Activated CD8-positive, alpha-beta memory T cell treated with anti-CD3 and anti-CD28 coated beads for 36 hours (primary cell): ENCODE measurements around the gene SLC51B. TPM values are rescaled to one million over a fixed set of nuclear protein-coding genes. Genes with fewer than 3 reads are reported as not detected.
"Not testable (repeated sequence)": the region's sequence is repeated elsewhere in the genome, so short reads cannot be mapped to it uniquely, and the experiment has no call there.

Experiments used
- CTCF ChIA-PET: fragments of 350-600 bp; sonication (Branson Sonifier 250); formaldehyde crosslinking; loops from one replicate; lab custom pipeline; 2021; ENCODE audit warnings: antibody characterized with exemption; lab: Charles Lee
- POLR2A ChIA-PET: fragments of 350-600 bp; sonication (Branson Sonifier 250); formaldehyde crosslinking; loops from one replicate; lab custom pipeline; 2021; ENCODE audit warnings: antibody characterized with exemption; lab: Charles Lee
- total RNA-seq, 2 experiments: library from RNA; stranded (reverse); gene quantifications; one replicate each; pipeline ENCODE4 v1.2.3, GENCODE V29; 2021

Gene SLC51B
- total RNA-seq, 2 experiments from 2014 or later, result not detected

GRCh38 chr15:65038428-65038827, 6.8 kb upstream of the SLC51B start:
- POLR2A ChIA-PET, result no interaction called here
- CTCF ChIA-PET, result no interaction called here

- POLR2A ChIA-PET, result no interaction called here
- CTCF ChIA-PET, result interaction anchor here (1.2 kb wide), 1 partner anchor 14 kb away, joined by 3 read pairs; no protein-coding TSS in a partner anchor
Measured at GRCh38 chr15:65038836-65039235, 6.4 kb upstream of the SLC51B start.

DNA sequence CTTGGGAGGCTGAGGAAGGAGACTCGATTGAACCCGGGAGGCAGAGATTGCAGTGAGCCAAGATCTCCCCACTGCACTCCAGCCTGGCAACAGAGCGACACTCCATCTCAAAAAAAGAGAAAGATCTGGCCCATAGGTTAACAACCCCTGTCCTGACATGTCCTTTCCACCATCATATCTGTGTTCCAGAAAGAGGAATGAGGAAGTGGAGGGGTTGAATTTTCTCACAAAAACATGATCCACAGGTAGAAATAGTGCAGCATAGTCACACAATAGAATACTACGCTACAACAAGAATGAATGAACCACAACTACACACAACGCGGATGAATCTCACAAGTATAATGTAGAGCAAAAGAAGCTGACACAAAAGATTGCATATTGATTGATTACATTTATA, 4.7 kb upstream of the SLC51B start:
- POLR2A ChIA-PET, result no interaction called here

GRCh38 chr15:65041787-65042186, 3.4 kb upstream of the SLC51B start:
- CTCF ChIA-PET, result no interaction called here

More for the DNA sequence above, 4.7 kb upstream of the SLC51B start:
- CTCF ChIA-PET, result no interaction called here

DNA sequence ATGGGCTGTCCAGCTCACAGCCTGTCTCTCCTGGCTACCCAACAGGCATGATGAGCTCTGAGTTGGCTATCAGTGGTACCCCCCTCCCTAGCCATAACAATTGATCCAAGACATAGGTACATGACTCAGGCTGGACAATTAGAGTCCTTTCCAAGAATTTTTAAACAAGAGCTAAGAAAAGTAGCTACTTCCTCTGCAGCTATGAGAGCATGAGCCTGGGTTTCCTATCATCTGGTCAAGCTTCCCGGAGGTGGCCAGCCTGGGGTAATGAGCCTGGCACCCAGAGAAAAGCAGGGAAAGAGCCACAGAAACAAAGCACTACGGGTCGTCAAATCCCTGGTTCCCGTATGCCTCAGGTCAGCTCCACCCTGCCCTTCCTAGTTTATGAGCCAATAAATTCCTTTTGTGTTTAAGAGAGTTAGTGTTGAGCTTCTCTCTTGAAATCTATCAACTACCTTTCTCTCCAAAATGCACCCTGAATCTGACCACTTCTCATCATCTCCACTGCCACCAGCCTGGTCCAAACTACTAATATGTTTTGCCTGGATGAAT, 2.3 kb upstream of the SLC51B start:
- ChIA-PET CTCF (interaction anchor here (0.5 to 1.4 kb wide), 4 partner anchors 10 to 269 kb away, joined by 3 to 4 read pairs (median 3); no protein-coding TSS in a partner anchor), POLR2A (no interaction called here)

More at GRCh38 chr15:65041787-65042186, 3.4 kb upstream of the SLC51B start:
- POLR2A ChIA-PET, result no interaction called here

GRCh38 chr15:65044218-65044617, 969 bp upstream of the SLC51B start:
- CTCF ChIA-PET, POLR2A ChIA-PET: not testable (repeated sequence)

DNA sequence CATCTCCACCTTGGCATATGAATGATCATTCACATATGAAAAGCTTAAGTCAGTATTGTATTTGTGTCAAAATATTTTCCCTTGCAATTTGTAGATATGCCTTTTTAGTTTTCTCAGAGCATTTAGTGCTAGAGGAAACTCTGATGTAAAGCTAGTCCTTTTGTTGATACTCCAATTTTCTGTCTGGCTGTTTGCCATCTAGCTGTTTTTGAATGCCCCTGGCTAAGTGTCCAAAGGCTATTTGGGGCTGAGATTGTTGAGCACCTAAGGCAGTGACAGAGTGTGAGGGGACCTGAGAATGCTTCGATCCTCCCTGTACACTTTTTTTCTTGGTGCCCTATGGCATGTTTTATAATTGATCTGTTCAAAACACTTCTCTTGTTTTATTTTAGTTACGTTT, 3.1 kb downstream of the SLC51B start:
- POLR2A ChIA-PET, result interaction anchor here (0.6 kb wide), 1 partner anchor 93 kb away, joined by 3 read pairs; no protein-coding TSS in a partner anchor
- CTCF ChIA-PET, result interaction anchor here (0.6 to 0.7 kb wide), 3 partner anchors 20 to 221 kb away, joined by 3 read pairs; no protein-coding TSS in a partner anchor

DNA sequence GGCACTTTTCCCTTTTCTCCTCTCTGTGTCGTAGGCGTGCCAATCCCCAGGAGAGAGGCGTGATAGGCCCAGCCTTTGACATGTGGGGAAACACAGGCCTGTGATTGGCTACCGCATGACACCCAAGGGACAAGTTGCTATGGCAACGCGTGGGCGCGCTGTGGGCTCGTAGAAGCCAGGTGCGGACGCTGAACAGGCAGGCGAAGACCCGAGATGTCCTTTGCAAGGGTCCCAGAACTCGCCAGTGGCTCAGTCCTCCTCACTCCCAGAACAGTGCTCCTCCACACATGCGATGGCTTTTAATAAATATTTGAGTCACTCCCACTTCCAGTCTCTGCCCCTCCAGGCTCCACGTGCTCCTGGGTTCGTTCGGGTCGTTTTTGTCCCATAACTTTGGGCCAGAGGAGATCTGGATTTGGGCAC, 4.2 kb downstream of the SLC51B start:
- POLR2A ChIA-PET, result no interaction called here
- CTCF ChIA-PET, result interaction anchor here (1.4 kb wide), 1 partner anchor 52 kb away, joined by 4 read pairs; no protein-coding TSS in a partner anchor

DNA sequence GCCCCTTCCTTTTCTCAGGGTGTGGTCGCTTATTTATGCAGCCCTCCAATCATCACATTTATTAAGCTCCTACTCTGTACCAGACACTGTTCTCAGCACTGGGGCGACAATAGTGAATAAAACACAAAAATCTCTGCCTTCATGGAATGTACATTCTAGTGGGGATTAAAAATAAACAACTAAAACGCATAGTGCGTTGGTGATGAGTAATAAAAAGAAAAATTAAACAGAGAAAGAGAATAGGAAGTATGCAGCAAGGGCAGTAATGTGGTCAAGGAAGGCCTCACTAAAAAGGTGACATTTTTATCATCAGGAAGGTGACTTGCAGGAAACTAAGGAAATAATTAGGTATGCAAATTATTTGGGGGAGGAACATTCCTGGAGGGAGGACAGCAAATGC, 5.1 kb downstream of the SLC51B start:
- POLR2A ChIA-PET, result no interaction called here
- CTCF ChIA-PET, result interaction anchor here (0.9 to 1.4 kb wide), 2 partner anchors 51 to 84 kb away, joined by 3 to 4 read pairs; partner anchors contain the start of gene PDCD7

GRCh38 chr15:65051266-65051665, 6.1 kb downstream of the SLC51B start:
- CTCF ChIA-PET, result interaction anchor here (0.5 to 1.0 kb wide), 2 partner anchors 16 to 56 kb away, joined by 3 read pairs; no protein-coding TSS in a partner anchor
- POLR2A ChIA-PET, result no interaction called here

GRCh38 chr15:65052956-65053355, 7.8 kb downstream of the SLC51B start:
- ChIA-PET POLR2A (no interaction called here), CTCF (interaction anchor here (0.7 to 4.5 kb wide), 7 partner anchors 10 to 1271 kb away, joined by 3 to 15 read pairs (median 4); no protein-coding TSS in a partner anchor)

GRCh38 chr15:65054333-65055200, 9.4 kb downstream of the SLC51B start:
- POLR2A ChIA-PET, result interaction anchor here (0.7 kb wide), 1 partner anchor 246 kb away, joined by 3 read pairs; no protein-coding TSS in a partner anchor
- CTCF ChIA-PET, result interaction anchor here (0.5 to 4.5 kb wide), 5 partner anchors 14 to 59 kb away, joined by 3 to 15 read pairs (median 5); partner anchors contain the start of gene RASL12

DNA sequence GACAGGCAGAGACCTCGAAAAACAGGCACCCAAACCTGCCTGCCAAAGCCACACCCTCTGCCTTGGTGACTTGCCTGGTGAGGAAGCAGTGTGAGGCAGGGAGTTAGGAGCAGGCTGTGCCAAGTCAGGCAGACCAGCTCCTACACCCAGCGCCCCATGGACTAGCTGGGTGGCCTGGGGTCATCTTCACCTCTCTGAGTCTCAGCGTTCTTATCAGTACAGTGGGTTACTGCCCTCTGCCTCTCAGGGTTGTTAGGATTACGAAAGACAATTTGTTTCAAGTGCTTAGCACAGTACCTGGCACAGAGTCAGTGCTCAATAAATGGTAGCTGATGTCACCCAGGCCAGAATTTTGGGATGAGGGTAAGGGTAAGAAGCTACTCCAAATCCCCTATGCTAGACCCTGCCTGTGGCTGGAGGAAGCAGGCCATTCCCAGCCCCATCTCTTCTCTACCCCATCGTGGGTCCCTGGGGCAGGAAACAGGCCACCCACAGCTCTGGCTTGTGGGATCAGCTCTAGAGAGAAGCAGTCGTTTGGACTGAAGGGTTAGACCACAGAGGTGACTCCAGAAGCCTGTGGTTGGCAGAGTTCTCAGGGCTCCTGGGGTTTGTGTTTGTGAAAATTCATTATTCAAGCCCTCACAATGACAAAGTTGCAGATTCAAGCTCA, 10.1 kb downstream of the SLC51B start:
- POLR2A ChIA-PET, result interaction anchor here (0.7 kb wide), 1 partner anchor 245 kb away, joined by 3 read pairs; no protein-coding TSS in a partner anchor
- CTCF ChIA-PET, result interaction anchor here (0.5 to 4.5 kb wide), 5 partner anchors 13 to 58 kb away, joined by 3 to 15 read pairs (median 5); partner anchors contain the start of gene RASL12

DNA sequence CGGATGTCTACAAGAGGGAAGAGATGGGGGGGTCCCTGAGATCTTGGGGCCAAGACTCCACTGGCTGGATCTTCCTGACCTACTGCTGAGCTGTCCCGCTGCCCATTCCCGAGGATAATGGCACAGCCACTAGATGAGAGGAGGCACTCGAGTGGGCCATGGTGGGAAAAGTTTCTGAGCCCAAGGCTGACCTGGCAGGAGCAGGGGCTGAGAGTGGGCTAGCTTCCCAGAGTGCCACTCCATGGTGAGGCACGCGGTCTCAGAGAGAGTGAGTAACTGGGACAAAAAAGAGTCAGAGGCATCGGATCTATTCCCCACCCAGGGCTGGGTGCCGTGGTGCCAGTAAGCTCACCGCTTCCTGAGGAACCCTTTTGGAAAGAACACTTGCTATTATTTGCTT, 10.9 kb downstream of the SLC51B start:
- CTCF ChIA-PET, result interaction anchor here (2.0 to 4.5 kb wide), 3 partner anchors 12 to 45 kb away, joined by 5 to 15 read pairs (median 10); partner anchors contain the start of gene RASL12

DNA sequence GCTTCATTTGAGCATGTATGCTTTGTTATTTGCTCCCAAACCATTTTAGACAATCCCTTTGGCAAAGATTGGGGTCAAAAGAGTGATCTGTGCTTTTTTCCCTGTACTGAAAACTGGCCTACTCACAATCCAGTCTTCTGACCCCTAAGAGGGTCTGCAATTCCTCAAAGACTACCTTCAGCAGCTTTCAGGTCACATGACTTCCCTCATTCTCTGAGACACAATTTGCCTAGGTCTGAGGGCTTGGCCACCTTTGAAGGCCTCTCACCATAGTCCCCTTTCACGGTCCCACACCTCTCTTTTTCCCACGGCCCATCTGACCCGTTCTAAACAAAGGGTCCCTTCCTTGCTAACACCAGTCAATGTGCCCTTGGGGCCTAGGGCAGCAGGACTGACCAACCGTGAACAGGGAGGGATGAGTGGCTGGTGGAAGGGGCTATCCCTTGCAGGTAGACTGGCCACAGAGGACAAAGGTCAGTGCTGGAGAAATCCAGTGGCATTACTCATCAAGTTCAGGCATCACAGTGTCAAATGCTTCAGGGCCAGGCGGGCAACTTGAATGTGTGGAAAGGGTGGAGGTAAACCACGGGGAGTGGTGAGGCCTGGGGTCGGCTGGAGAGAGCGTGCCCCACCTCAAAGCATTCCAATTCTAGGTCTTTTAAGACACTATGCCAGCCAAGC, 11.8 kb downstream of the SLC51B start:
- POLR2A ChIA-PET, result no interaction called here
- CTCF ChIA-PET, result interaction anchor here (4.5 kb wide), 1 partner anchor 44 kb away, joined by 15 read pairs; no protein-coding TSS in a partner anchor

More for the DNA sequence above, 10.9 kb downstream of the SLC51B start:
- POLR2A ChIA-PET, result no interaction called here

DNA sequence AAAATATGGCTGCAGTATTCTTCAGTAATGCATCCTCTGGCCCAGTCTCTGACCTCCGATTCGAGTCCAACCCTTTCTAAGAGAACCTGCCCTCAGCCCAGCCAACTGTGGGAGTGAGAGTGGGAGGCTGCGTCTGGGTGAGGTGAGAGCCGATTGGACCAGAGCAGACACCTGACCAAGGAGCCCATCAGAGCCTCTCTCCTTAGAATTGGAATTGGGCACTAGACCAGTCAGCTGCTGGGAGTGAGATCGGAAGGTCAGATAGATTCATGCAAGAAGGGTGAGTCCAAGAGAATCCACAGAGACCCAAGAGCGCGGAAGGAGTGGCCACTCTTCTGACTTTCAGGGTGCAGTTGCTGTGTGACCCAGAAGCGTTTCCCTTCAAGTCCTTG, 12.4 kb downstream of the SLC51B start:
- ChIA-PET POLR2A (no interaction called here), CTCF (no interaction called here)

GRCh38 chr15:65058394-65059368, 13.5 kb downstream of the SLC51B start:
- ChIA-PET POLR2A (no interaction called here), CTCF (no interaction called here)
